ENCODE data around the gene ARRDC2.

- no peak for TF ChIP-seq ATF4 (CRISPR knock-in tag; IDR thresholded peaks at IDR 0.05)
- no peak for TF ChIP-seq CTCF (CRISPR knock-in tag; IDR thresholded peaks at IDR 0.05)
- TF ChIP-seq SIN3A (IDR thresholded peaks at IDR 0.05; ENCODE audit: borderline replicate concordance, low read depth, low read length): no peak
Observed at GRCh38 chr19:18060472-18060871, 52.5 kb downstream of the ARRDC2 start.
